Natural killer cell (primary cell): ENCODE results near the gene ARL14EPL. TPM values are rescaled to one million over a fixed set of nuclear protein-coding genes. Genes with fewer than 3 reads are reported as not detected.
"Not testable (repeated sequence)": the region's sequence is repeated elsewhere in the genome, so short reads cannot be mapped to it uniquely, and the experiment has no call there.

Source experiments
- ATAC-seq, 3 donors: fragments of 150-1000 bp in 2 of 3; fragments of 200-7000 bp in 1 of 3; cut with Tn5 transposase; 1 replicate in 1 of 3; 2 replicates in 2 of 3; pipeline ENCODE4 v1.10.0; 2021; ENCODE audit warnings: mild to moderate bottlenecking in 2 of 3, moderate library complexity in 2 of 3
- DNase-seq, 2 donors: peaks; one replicate each; pipeline versions ENCODE4 v3.0.0 to v3.0.0-alpha.2; 2013 to 2021; ENCODE audit warnings: mixed read lengths in 1 of 2
- H3K27ac ChIP-seq: one replicate; pipeline ENCODE4 v1.5.1; 2013; ENCODE audit warnings: mild to moderate bottlenecking, low read length
- H3K27me3 ChIP-seq: one replicate; pipeline ENCODE4 v1.6.1; 2013; ENCODE audit warnings: low read length; ENCODE audit not compliant: control insufficient read depth, insufficient read depth
- H3K36me3 ChIP-seq: one replicate; pipeline ENCODE4 v1.6.1; 2013; ENCODE audit warnings: low read length; ENCODE audit not compliant: control insufficient read depth, insufficient read depth
- H3K4me1 ChIP-seq: one replicate; pipeline ENCODE4 v1.6.1; 2013; ENCODE audit warnings: low read length; ENCODE audit not compliant: control insufficient read depth, insufficient read depth
- H3K4me3 ChIP-seq: one replicate; pipeline ENCODE4 v1.5.1; 2013; ENCODE audit warnings: low read length
- H3K9me3 ChIP-seq: one replicate; pipeline ENCODE4 v1.6.1; 2013; ENCODE audit warnings: low read length; ENCODE audit not compliant: control insufficient read depth, insufficient read depth
- H3K27ac Mint-ChIP-seq, 2 donors: one replicate each; pipeline ENCODE4 v1.8.0; 2022; ENCODE audit warnings: mild to moderate bottlenecking in 2 of 2, mixed read lengths in 2 of 2, moderate library complexity in 1 of 2
- H3K27me3 Mint-ChIP-seq, 2 donors: one replicate each; pipeline ENCODE4 v1.8.0; 2022; ENCODE audit warnings: low read depth in 2 of 2, mixed read lengths in 2 of 2
- H3K36me3 Mint-ChIP-seq: one replicate; pipeline ENCODE4 v1.8.0; 2022; ENCODE audit warnings: mixed read lengths
- H3K4me1 Mint-ChIP-seq, 2 donors: one replicate each; pipeline ENCODE4 v1.8.0; 2022; ENCODE audit warnings: mixed read lengths in 2 of 2
- H3K4me3 Mint-ChIP-seq: one replicate; pipeline ENCODE4 v1.8.0; 2022; ENCODE audit warnings: mild to moderate bottlenecking, moderate library complexity, mixed read lengths
- H3K9me3 Mint-ChIP-seq, 2 donors: one replicate each; pipeline ENCODE4 v1.8.0; 2022; ENCODE audit warnings: mixed read lengths in 2 of 2
- WGBS: methylation state at CpG from one replicate; pipeline ENCODE4 v1.1.7; 2013; ENCODE audit warnings: missing lambda C conversion rate; ENCODE audit not compliant: insufficient coverage; 5-methylcytosine and 5-hydroxymethylcytosine counted together
- intact Hi-C: fragments of 100-400 bp; cut with micrococcal nuclease; formaldehyde crosslinking; loops from one replicate; pipeline ENCODE4 v1.14.2; 2022
- total RNA-seq, 4 donors: library from RNA; stranded (reverse); fragments of 120-200 nt in 1 of 4; gene quantifications; one replicate each; pipeline versions ENCODE4 v1.2.3 to v1.2.4, GENCODE V29; 2013 to 2022
- TF ChIP-seq, protein P1 (sequence below): fragments of 200-600 bp; IDR thresholded peaks from one replicate; pipeline ENCODE4 v1.8.0; 2022; ENCODE audit warnings: antibody characterized with exemption

The ARL14EPL gene
- total RNA-seq, 3 donors from 2014 or later (not counting 1 experiment from before 2014, with no cell fraction given): not detected

DNA sequence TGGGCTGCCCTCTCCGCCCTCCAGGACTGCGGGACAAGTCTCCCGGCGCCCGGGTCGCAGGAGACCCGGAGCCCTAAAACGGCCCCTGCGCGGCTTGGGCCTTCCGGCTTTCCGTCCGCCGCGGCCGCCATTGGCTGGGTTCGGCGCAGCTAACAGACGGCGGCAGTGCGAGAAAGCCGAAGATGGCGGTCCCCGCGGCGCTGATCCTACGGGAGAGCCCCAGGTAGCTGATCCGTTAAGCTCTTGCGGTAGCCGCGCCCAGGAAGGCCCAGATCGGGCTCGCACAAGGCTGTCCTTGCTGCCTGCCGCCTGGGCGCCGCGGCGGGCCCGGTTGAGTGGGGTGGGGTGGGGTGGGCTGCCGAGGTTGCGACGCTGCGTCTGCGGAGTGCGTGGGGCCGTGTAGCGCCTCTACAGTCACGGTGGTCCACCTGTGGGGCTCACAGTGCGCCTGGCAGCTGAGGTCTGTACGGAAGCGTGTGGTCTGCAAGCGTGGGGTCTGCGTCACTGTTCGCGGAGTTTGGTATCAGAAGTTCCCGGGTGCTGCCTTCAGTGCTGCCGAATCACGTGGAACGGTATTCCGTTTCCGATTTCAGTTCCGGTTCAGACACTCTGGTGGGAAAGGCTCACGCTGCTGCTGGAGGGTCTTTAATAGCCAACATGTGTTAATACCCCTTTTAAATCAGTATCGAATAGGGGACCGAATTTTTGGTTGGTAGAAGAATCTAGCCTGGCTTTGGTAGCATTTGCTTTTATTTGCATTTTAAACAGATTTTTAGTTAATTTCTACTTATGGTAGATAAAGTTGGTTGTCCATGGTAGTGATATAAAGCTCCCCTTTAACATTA lies 52.8 kb downstream of the ARL14EPL start, which contains the start of gene COMMD10:
Gene COMMD10, plus strand, starts transcription at position 155 of the 845 bp plus-strand sequence.
- ATAC-seq (peak; percentile 92 to 95 (median 94)), DNase-seq (peak; percentile 76 to 94)
- TF ChIP-seq, protein P1, sequence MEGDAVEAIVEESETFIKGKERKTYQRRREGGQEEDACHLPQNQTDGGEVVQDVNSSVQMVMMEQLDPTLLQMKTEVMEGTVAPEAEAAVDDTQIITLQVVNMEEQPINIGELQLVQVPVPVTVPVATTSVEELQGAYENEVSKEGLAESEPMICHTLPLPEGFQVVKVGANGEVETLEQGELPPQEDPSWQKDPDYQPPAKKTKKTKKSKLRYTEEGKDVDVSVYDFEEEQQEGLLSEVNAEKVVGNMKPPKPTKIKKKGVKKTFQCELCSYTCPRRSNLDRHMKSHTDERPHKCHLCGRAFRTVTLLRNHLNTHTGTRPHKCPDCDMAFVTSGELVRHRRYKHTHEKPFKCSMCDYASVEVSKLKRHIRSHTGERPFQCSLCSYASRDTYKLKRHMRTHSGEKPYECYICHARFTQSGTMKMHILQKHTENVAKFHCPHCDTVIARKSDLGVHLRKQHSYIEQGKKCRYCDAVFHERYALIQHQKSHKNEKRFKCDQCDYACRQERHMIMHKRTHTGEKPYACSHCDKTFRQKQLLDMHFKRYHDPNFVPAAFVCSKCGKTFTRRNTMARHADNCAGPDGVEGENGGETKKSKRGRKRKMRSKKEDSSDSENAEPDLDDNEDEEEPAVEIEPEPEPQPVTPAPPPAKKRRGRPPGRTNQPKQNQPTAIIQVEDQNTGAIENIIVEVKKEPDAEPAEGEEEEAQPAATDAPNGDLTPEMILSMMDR: no peak
- Mint-ChIP-seq H3K36me3 (no peaks in the 10 kb centered on the region), H3K4me1 (peaks cover 29 to 36% of the 10 kb centered on the region in 2 donors), H3K27ac (peak within 1 kb of the TSS; percentile 90 to 95), H3K27me3 (no peaks in the 10 kb centered on the region), H3K4me3 (peak within 1 kb of the TSS; percentile 93), H3K9me3 (no peaks in the 10 kb centered on the region)
- H3K4me1 ChIP-seq: peaks cover 15% of the 10 kb centered on the region
- peaks cover 7% of the 10 kb centered on the region for H3K36me3 ChIP-seq
- peak within 1 kb of the TSS; percentile 99 for H3K27ac ChIP-seq
- H3K27me3 ChIP-seq: no peaks in the 10 kb centered on the region
- peak within 1 kb of the TSS; percentile 97 for H3K4me3 ChIP-seq
- H3K9me3 ChIP-seq: no peaks in the 10 kb centered on the region
- WGBS: under 1% methylated on average over 65 of the region's 65 CpGs
- intact Hi-C loops: loop anchor here (1.0 kb wide), 2 partner anchors 243 to 541 kb away; partner anchors contain the start of gene FEM1C

DNA sequence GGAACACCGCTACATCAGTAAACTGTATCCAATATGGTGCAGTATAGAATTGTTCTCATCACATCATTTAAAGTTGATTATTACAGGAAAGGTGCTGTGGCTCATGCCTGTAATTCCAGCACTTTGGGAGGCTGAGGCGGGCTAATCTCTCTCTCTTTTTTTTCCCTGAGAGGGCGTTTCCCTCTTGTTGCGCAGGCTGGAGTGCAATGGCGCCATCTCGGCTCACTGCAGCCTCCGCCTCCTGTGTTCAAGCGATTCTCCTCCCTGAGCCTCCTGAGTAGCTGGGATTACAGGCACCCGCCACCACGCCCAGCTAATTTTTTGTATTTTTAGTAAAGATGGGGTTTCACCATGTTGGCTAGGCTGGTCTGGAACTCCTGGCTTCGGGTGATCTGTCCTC lies 54.0 kb downstream of the ARL14EPL start:
- peaks cover 26 to 34% of the 10 kb centered on the region in 2 donors for H3K4me1 Mint-ChIP-seq
- H3K4me1 ChIP-seq: peaks cover 15% of the 10 kb centered on the region
- H3K4me3 Mint-ChIP-seq: peak overlapping the region; percentile 93
- DNase-seq, H3K27me3 Mint-ChIP-seq, ATAC-seq, H3K9me3 ChIP-seq, H3K27me3 ChIP-seq, H3K36me3 ChIP-seq, intact Hi-C loops, H3K4me3 ChIP-seq, H3K9me3 Mint-ChIP-seq, H3K36me3 Mint-ChIP-seq: not testable (repeated sequence)
- 99% methylated on average over 11 of the region's 11 CpGs for WGBS
- H3K27ac ChIP-seq: peak overlapping the region; percentile 99
- H3K27ac Mint-ChIP-seq: peak overlapping the region; percentile 90 to 95

- H3K9me3 Mint-ChIP-seq: no peaks in the 10 kb centered on the region
- peak overlapping the region; percentile 41 to 51 for H3K27ac Mint-ChIP-seq
- H3K4me1 Mint-ChIP-seq: peaks cover 23 to 25% of the 10 kb centered on the region in 2 donors
- no peaks in the 10 kb centered on the region for H3K27me3 Mint-ChIP-seq
- peaks cover 17% of the 10 kb centered on the region for H3K36me3 ChIP-seq
- TF ChIP-seq, protein P1: no peak
- H3K4me3 ChIP-seq: no peak overlapping the region
- DNase-seq (peak in 1 of 2 donors; percentile 15), ATAC-seq (no peak)
- H3K27me3 ChIP-seq: no peaks in the 10 kb centered on the region
- no peaks in the 10 kb centered on the region for H3K9me3 ChIP-seq
- H3K4me3 Mint-ChIP-seq: peak overlapping the region; percentile 33
- intact Hi-C loops: no loop called here
- no peak overlapping the region for H3K27ac ChIP-seq
- peaks cover 4% of the 10 kb centered on the region for H3K36me3 Mint-ChIP-seq
- H3K4me1 ChIP-seq: peaks cover 15% of the 10 kb centered on the region
These were observed 55.8 kb downstream of the ARL14EPL start for GRCh38 chr5:116088062-116088461.

DNA sequence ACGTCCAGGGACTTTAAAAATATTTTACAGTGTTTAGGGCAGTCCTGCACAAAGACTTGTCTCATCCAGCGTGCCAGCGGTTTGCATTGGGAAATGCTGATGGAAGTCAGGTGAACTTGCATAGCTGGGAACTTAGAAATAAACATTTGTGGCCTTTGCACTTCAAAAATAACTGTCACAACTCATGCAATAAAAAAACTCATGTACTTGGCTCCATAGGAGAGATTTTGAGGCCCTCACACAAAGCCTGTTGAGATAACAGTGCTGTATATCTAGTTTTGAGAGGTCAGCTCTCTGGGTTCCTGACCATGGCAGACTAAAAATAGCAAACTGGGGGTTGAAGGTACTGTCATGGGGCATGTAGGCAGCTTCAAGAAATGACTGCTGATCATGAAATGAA lies 58.0 kb downstream of the ARL14EPL start:
- Mint-ChIP-seq H3K27me3 (no peaks in the 10 kb centered on the region), H3K27ac (no peak overlapping the region), H3K36me3 (peaks cover 22% of the 10 kb centered on the region), H3K4me1 (peaks cover 13 to 15% of the 10 kb centered on the region in 2 donors), H3K9me3 (no peaks in the 10 kb centered on the region), H3K4me3 (no peak overlapping the region)
- DNase-seq (no peak), ATAC-seq (no peak)
- peaks cover 8% of the 10 kb centered on the region for H3K4me1 ChIP-seq
- intact Hi-C loops: no loop called here
- no peaks in the 10 kb centered on the region for H3K27me3 ChIP-seq
- no peaks in the 10 kb centered on the region for H3K9me3 ChIP-seq
- no peak overlapping the region for H3K4me3 ChIP-seq
- peaks cover 37% of the 10 kb centered on the region for H3K36me3 ChIP-seq
- H3K27ac ChIP-seq: no peak overlapping the region
- TF ChIP-seq, protein P1: no peak
- WGBS: 98% methylated on average over 3 of the region's 3 CpGs
